ENCODE results near the gene RPS6KA2.

DNA sequence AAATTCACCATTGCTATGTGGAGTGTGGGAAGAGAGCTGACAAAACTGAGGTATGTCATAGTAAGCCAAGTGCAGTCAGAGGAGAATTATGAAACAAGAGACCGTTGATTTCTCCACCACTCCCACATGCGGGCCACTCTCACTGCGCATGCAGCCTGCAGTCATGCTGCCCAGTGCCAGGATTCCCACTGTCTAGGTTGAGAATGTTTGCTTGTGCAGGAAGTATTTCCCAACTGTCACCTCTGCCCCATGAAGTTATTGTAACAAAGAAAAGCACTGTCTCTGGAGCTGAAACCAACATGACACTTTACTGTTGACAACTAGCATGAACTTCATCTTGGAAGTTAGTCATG lies 266.0 kb downstream of the RPS6KA2 start:
- TF ChIP-seq POLR2A (IDR thresholded peaks at IDR 0.05): no peak
- TF ChIP-seq, protein P1, sequence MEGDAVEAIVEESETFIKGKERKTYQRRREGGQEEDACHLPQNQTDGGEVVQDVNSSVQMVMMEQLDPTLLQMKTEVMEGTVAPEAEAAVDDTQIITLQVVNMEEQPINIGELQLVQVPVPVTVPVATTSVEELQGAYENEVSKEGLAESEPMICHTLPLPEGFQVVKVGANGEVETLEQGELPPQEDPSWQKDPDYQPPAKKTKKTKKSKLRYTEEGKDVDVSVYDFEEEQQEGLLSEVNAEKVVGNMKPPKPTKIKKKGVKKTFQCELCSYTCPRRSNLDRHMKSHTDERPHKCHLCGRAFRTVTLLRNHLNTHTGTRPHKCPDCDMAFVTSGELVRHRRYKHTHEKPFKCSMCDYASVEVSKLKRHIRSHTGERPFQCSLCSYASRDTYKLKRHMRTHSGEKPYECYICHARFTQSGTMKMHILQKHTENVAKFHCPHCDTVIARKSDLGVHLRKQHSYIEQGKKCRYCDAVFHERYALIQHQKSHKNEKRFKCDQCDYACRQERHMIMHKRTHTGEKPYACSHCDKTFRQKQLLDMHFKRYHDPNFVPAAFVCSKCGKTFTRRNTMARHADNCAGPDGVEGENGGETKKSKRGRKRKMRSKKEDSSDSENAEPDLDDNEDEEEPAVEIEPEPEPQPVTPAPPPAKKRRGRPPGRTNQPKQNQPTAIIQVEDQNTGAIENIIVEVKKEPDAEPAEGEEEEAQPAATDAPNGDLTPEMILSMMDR (IDR thresholded peaks at IDR 0.05): peak in 1 of 3 donors; percentile 81
